H1 (cell line): ENCODE measurements around the gene LRRC8D. TPM values are rescaled to one million over a fixed set of nuclear protein-coding genes. Genes with fewer than 3 reads are reported as not detected.

Experiments
- CTCF ChIA-PET: fragments of 300-600 bp; sonication (Branson Sonifier 250); formaldehyde crosslinking; loops from one replicate; lab custom pipeline; 2021; ENCODE audit not compliant: partially characterized antibody; lab: Charles Lee
- POLR2A ChIA-PET: fragments of 300-600 bp; sonication (Branson Sonifier 250); formaldehyde crosslinking; loops from one replicate; lab custom pipeline; 2021; ENCODE audit warnings: inconsistent platforms; ENCODE audit not compliant: partially characterized antibody; lab: Charles Lee
- DNase-seq, 2 experiments: peaks; one replicate each; pipeline versions ENCODE4 v3.0.0 to v3.0.0-alpha.2; 2010 to 2022; ENCODE audit warnings: low spot score in 2 of 2, low read depth in 1 of 2, mixed read lengths in 1 of 2
- FAIRE-seq: peaks from 2 replicates; lab custom pipeline; 2011; peaks lifted over from hg19 to GRCh38; lab: Jason Lieb, UNC
- H2AFZ ChIP-seq: 2 replicates; pipeline ENCODE4 v1.8.1; 2012; ENCODE audit warnings: low read length, inconsistent platforms
- H2AK5ac ChIP-seq: 2 replicates; pipeline ENCODE4 v1.6.1; 2013; ENCODE audit warnings: low read depth, low read length
- H2BK120ac ChIP-seq: replicated peaks from 2 replicates; pipeline ENCODE3; 2013; ENCODE audit warnings: low read depth, low read length, inconsistent platforms
- H2BK12ac ChIP-seq: 2 replicates; pipeline ENCODE4 v1.6.1; 2013; ENCODE audit warnings: low read depth, low read length
- H2BK15ac ChIP-seq: 2 replicates; pipeline ENCODE4 v1.6.1; 2013; ENCODE audit warnings: low read length
- H2BK20ac ChIP-seq: 2 replicates; pipeline ENCODE4 v1.6.1; 2013; ENCODE audit warnings: low read length
- H2BK5ac ChIP-seq: 2 replicates; pipeline ENCODE4 v1.6.1; 2013; ENCODE audit warnings: low read depth, low read length
- H3K14ac ChIP-seq: 2 replicates; pipeline ENCODE4 v1.6.1; 2013; ENCODE audit warnings: inconsistent platforms; ENCODE audit not compliant: insufficient read length
- H3K18ac ChIP-seq: 2 replicates; pipeline ENCODE4 v1.6.1; 2013; ENCODE audit warnings: low read length; ENCODE audit errors: extremely low read depth
- H3K23ac ChIP-seq: 2 replicates; pipeline ENCODE4 v1.6.1; 2013; ENCODE audit warnings: inconsistent platforms; ENCODE audit not compliant: insufficient read length
- H3K23me2 ChIP-seq: 2 replicates; pipeline ENCODE4 v1.6.1; 2013; ENCODE audit warnings: low read depth, low read length
- H3K27ac ChIP-seq: 2 replicates; pipeline ENCODE4 v1.6.1; 2011; ENCODE audit warnings: low read depth, low read length, inconsistent platforms
- H3K27me3 ChIP-seq, 4 experiments: replicated peaks in 1 of 4; 1 replicate in 1 of 4; 2 replicates in 3 of 4; pipeline versions ENCODE4 v1.6.1 to v1.8.1; 2011 to 2013; ENCODE audit warnings: low read length in 3 of 4, mild to moderate bottlenecking in 3 of 4, inconsistent platforms in 2 of 4, mixed read lengths in 2 of 4, moderate library complexity in 1 of 4; ENCODE audit not compliant: control insufficient read depth in 3 of 4, insufficient read depth in 3 of 4; ENCODE audit errors: extremely low read depth in 1 of 4
- H3K36me3 ChIP-seq, 4 experiments: 2 replicates each; pipeline versions ENCODE4 v1.6.1 to v1.8.1; 2011 to 2013; ENCODE audit warnings: mild to moderate bottlenecking in 4 of 4, low read length in 3 of 4, moderate library complexity in 2 of 4, control low read depth in 1 of 4, inconsistent platforms in 1 of 4; ENCODE audit not compliant: insufficient read depth in 4 of 4, control insufficient read depth in 2 of 4
- H3K4ac ChIP-seq: replicated peaks from 2 replicates; pipeline ENCODE3; 2013; ENCODE audit warnings: low read length, low read depth, mixed read lengths, inconsistent platforms; ENCODE audit not compliant: insufficient read length
- H3K4me1 ChIP-seq, 4 experiments: replicated peaks in 1 of 4; 1 replicate in 1 of 4; 2 replicates in 3 of 4; pipeline versions ENCODE4 v1.6.1 to v1.8.1; 2011 to 2013; ENCODE audit warnings: low read length in 3 of 4, inconsistent platforms in 2 of 4, mixed read lengths in 1 of 4; ENCODE audit not compliant: insufficient read depth in 4 of 4, control insufficient read depth in 3 of 4
- H3K4me2 ChIP-seq, 2 experiments: 2 replicates each; pipeline versions ENCODE4 v1.6.1 to v1.8.1; 2011 to 2013; ENCODE audit warnings: low read depth in 2 of 2, low read length in 2 of 2, control low read depth in 1 of 2, inconsistent platforms in 1 of 2, mild to moderate bottlenecking in 1 of 2; ENCODE audit not compliant: insufficient read depth in 1 of 2
- H3K4me3 ChIP-seq, 4 experiments: fragments of 200-600, 300-600 bp in 1 of 4; sonication (generic), shearing (Covaris generic), sonication (Bioruptor Twin) in 1 of 4; 2 replicates each; pipeline versions ENCODE4 v1.5.1 to v1.8.1; 2011 to 2016; ENCODE audit warnings: low read length in 4 of 4, low read depth in 3 of 4, control low read depth in 2 of 4, inconsistent platforms in 2 of 4, mild to moderate bottlenecking in 2 of 4, mixed read lengths in 1 of 4, moderate library complexity in 1 of 4; ENCODE audit not compliant: insufficient read depth in 2 of 4; ENCODE audit errors: extremely low read depth in 1 of 4
- H3K56ac ChIP-seq: replicated peaks from 2 replicates; pipeline ENCODE3; 2013; ENCODE audit warnings: low read depth, mild to moderate bottlenecking, mixed read lengths, low read length, inconsistent platforms; ENCODE audit not compliant: insufficient read length
- H3K79me1 ChIP-seq: 2 replicates; pipeline ENCODE4 v1.6.1; 2013; ENCODE audit warnings: low read depth, low read length, control low read depth
- H3K79me2 ChIP-seq, 2 experiments: 2 replicates each; pipeline versions ENCODE4 v1.6.1 to v1.8.1; 2012 to 2013; ENCODE audit warnings: low read length in 2 of 2, mild to moderate bottlenecking in 2 of 2, inconsistent platforms in 1 of 2; ENCODE audit not compliant: insufficient read depth in 2 of 2, control insufficient read depth in 1 of 2
- H3K9ac ChIP-seq, 4 experiments: replicated peaks in 1 of 4; 1 replicate in 1 of 4; 2 replicates in 3 of 4; pipeline versions ENCODE4 v1.6.1 to v1.8.1; 2011 to 2013; ENCODE audit warnings: low read depth in 3 of 4, low read length in 3 of 4, control low read depth in 2 of 4, mild to moderate bottlenecking in 2 of 4, moderate library complexity in 2 of 4, inconsistent platforms in 1 of 4; ENCODE audit errors: extremely low read depth in 1 of 4
- H3K9me3 ChIP-seq, 2 experiments: 2 replicates each; pipeline versions ENCODE4 v1.6.1 to v1.8.1; 2012 to 2013; ENCODE audit warnings: mild to moderate bottlenecking in 2 of 2, moderate library complexity in 2 of 2, control low read depth in 1 of 2, inconsistent platforms in 1 of 2, low read depth in 1 of 2, low read length in 1 of 2, mixed read lengths in 1 of 2; ENCODE audit not compliant: insufficient read depth in 2 of 2
- H4K20me1 ChIP-seq, 2 experiments: replicated peaks in 1 of 2; 2 replicates each; pipeline versions ENCODE3 to v1.8.1; 2011 to 2013; ENCODE audit warnings: inconsistent platforms in 2 of 2, low read length in 2 of 2, mild to moderate bottlenecking in 1 of 2; ENCODE audit not compliant: insufficient read depth in 2 of 2, control insufficient read depth in 1 of 2
- H4K5ac ChIP-seq: 2 replicates; pipeline ENCODE4 v1.6.1; 2013; ENCODE audit warnings: low read length, low read depth, mixed read lengths, inconsistent platforms; ENCODE audit not compliant: insufficient read length
- H4K8ac ChIP-seq: 2 replicates; pipeline ENCODE4 v1.8.0; 2013; ENCODE audit warnings: mild to moderate bottlenecking, moderate library complexity, low read length, inconsistent platforms; ENCODE audit not compliant: insufficient read depth; ENCODE audit errors: extremely low read depth
- H4K91ac ChIP-seq: replicated peaks from 2 replicates; pipeline ENCODE3; 2013; ENCODE audit warnings: low read length, mixed read lengths, inconsistent platforms; ENCODE audit not compliant: insufficient read length
- ASH2L ChIP-seq: fragments of 200-600, 300-600 bp; sonication (generic); IDR thresholded peaks from one replicate; pipeline ENCODE4 v1.7.1; 2017; ENCODE audit warnings: low read length
- BCL11A ChIP-seq, 2 experiments: IDR thresholded peaks; one replicate each; pipeline ENCODE4 v1.6.1; 2011; ENCODE audit warnings: low read depth in 2 of 2, low read length in 2 of 2, mild to moderate bottlenecking in 2 of 2
- CBX5 ChIP-seq: fragments of 300-800, 300-1000 bp; sonication (generic); IDR thresholded peaks from 2 replicates; pipeline ENCODE4 v1.7.1; 2016; ENCODE audit warnings: antibody characterized with exemption, low read length, low read depth
- CBX8 ChIP-seq: fragments of 300-800, 300-1000 bp; sonication (generic); IDR thresholded peaks from 2 replicates; pipeline ENCODE4 v1.7.1; 2016; ENCODE audit warnings: low read depth, low read length, borderline replicate concordance
- CREB1 ChIP-seq: IDR thresholded peaks from 2 replicates; pipeline ENCODE4 v1.6.1; 2012; ENCODE audit warnings: inconsistent platforms
- EP300 ChIP-seq, 2 experiments: IDR thresholded peaks; 1 replicate in 1 of 2; 2 replicates in 1 of 2; pipeline ENCODE4 v1.6.1; 2011 to 2012; ENCODE audit warnings: low read depth in 2 of 2, low read length in 2 of 2, mild to moderate bottlenecking in 2 of 2, borderline replicate concordance in 1 of 2, inconsistent platforms in 1 of 2, moderate library complexity in 1 of 2
- HDAC6 ChIP-seq: IDR thresholded peaks from one replicate; pipeline ENCODE4 v1.7.1; 2012; ENCODE audit warnings: low read depth, mild to moderate bottlenecking, inconsistent platforms, low read length, moderate library complexity
- JUN ChIP-seq: IDR thresholded peaks from 2 replicates; pipeline ENCODE4 v1.6.1; 2011; ENCODE audit warnings: low read depth, mild to moderate bottlenecking, improper control_type of control experiment, low read length
- RNF2 ChIP-seq: fragments of 200-900, 300-1000 bp; sonication (generic); IDR thresholded peaks from 2 replicates; pipeline ENCODE4 v1.7.1; 2016; ENCODE audit warnings: borderline replicate concordance, low read depth, mild to moderate bottlenecking, antibody characterized with exemption, low read length; ENCODE audit not compliant: poor library complexity, severe bottlenecking; ENCODE audit errors: missing control alignments
- RXRA ChIP-seq: IDR thresholded peaks from 2 replicates; pipeline ENCODE4 v1.6.1; 2011; ENCODE audit warnings: low read depth, mild to moderate bottlenecking, low read length, moderate library complexity; ENCODE audit not compliant: insufficient read depth
- WGBS, 2 experiments: shearing (Covaris generic) in 1 of 2; methylation state at CpG; one replicate each; pipeline versions ENCODE4 v1.1.6 to v1.1.7; 2013 to 2015; ENCODE audit warnings: low lambda C conversion rate in 2 of 2, mixed read lengths in 2 of 2, inconsistent platforms in 1 of 2, low coverage in 1 of 2, missing lambda C conversion rate in 1 of 2; ENCODE audit not compliant: insufficient replicate concordance in 2 of 2, insufficient coverage in 1 of 2, insufficient read length in 1 of 2; ENCODE audit errors: extremely low coverage in 1 of 2, missing lambda C conversion rate in 1 of 2; 5-methylcytosine and 5-hydroxymethylcytosine counted together
- polyA plus RNA-seq, 7 experiments: library from polyadenylated mRNA; depleted of rRNA in 3 of 7; stranded (reverse) in 5 of 7; unstranded in 2 of 7; fragments of >200 nt in 5 of 7; fragments of 200-250 nt in 2 of 7; gene quantifications; 1 replicate in 5 of 7; 2 replicates in 1 of 7; 4 replicates in 1 of 7; pipeline versions ENCODE4 v1.2.1 to v1.2.3, GENCODE V29; 2011 to 2013; ENCODE audit warnings: missing spikeins in 2 of 7, mixed read lengths in 2 of 7
- total RNA-seq: library from RNA; stranded (reverse); fragmentation: NEBNext Ultra II Directional; extraction: Animal tissue kit (Norgen Biotek cat#: 25700); gene quantifications from 2 replicates; pipeline ENCODE4 v1.2.1, GENCODE V29; 2021
- TF ChIP-seq, protein P1 (sequence below): IDR thresholded peaks from 2 replicates; pipeline ENCODE4 v1.6.1; 2012; ENCODE audit warnings: low read length, inconsistent platforms

LRRC8D gene
- total and polyA plus RNA-seq, 2 of the 8 experiments (the other 6 are each of a cell fraction or from before 2014, with no cell fraction given), result 42.0 to 58.5 TPM

DNA sequence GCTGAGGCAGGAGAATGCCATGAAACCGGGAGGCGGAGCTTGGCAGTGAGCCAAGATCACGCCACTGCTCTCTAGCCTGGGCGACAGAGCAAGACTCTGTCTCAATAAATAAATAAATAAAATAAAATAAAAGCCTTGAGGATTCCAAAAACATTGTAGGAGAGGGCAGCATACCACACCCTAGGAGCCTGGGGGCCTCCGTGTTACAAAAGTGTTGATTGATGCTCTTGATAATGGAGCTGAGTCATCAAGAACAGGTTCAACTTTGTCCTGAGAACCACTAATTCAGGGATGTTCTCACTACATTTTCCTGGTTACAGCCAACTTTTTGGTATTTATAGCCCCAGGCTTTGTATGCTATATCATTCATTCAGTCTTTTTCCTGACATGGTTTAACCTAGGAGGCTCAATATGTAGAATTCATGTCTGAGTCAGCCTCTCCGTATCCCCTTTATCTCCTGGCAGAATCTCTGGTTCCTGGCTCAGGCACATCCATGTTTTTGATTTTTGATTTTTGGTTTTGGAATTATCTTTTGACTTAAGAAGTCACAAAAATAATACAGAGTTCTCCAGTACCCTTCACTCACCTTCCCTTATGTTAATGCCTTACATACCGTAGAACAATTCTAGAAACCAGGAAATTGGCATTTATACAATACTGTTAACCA, 69.4 kb downstream of the LRRC8D start:
- no peaks in the 10 kb centered on the region for H3K27me3 ChIP-seq
- H3K9ac ChIP-seq, result no peak overlapping the region
- no peaks in the 10 kb centered on the region for H4K20me1 ChIP-seq
- no peak overlapping the region for H3K27ac ChIP-seq
- H2AFZ ChIP-seq, result no peak overlapping the region
- ChIA-PET POLR2A (interaction anchor here (1.1 to 2.5 kb wide), 2 partner anchors 54 to 68 kb away, joined by 3 to 7 read pairs; partner anchors contain the start of gene LRRC8D), CTCF (interaction anchor here (0.7 to 2.2 kb wide), 3 partner anchors 10 to 170 kb away, joined by 3 to 7 read pairs (median 6); no protein-coding TSS in a partner anchor)
- no peaks in the 10 kb centered on the region for H3K36me3 ChIP-seq
- no peak overlapping the region for H3K4me3 ChIP-seq
- no peak for DNase-seq
- H3K4me2 ChIP-seq, result no peak overlapping the region
- H3K79me1 ChIP-seq, result no peaks in the 10 kb centered on the region
- no peaks in the 10 kb centered on the region; a peak in 1 of 7 replicates for H3K4me1 ChIP-seq
- WGBS, 2 experiments, result 94% methylated on average over 7 of the region's 7 CpGs; no CpG with 5 or more reads in 1 of the 2 experiments
- no peak overlapping the region for H2BK5ac ChIP-seq
- peaks cover 0 to 40% of the 10 kb centered on the region in 2 experiments; a peak in 2 of 4 replicates for H3K79me2 ChIP-seq
- FAIRE-seq, result no peak
- H2AK5ac ChIP-seq, result no peak overlapping the region
- H3K56ac ChIP-seq, result no peak overlapping the region
- no peak overlapping the region for H4K5ac ChIP-seq
- no peak overlapping the region for H2BK120ac ChIP-seq
- no peak overlapping the region for H3K18ac ChIP-seq
- no peak overlapping the region for H4K8ac ChIP-seq
- no peak overlapping the region for H3K4ac ChIP-seq
- H3K23me2 ChIP-seq, result no peaks in the 10 kb centered on the region
- no peak overlapping the region for H3K23ac ChIP-seq
- no peak overlapping the region for H2BK20ac ChIP-seq
- no peak overlapping the region for H3K14ac ChIP-seq
- H2BK12ac ChIP-seq, result no peak overlapping the region
- no peaks in the 10 kb centered on the region for H3K9me3 ChIP-seq
- H2BK15ac ChIP-seq, result no peak overlapping the region
- no peak overlapping the region for H4K91ac ChIP-seq
- TF ChIP-seq, protein P1, sequence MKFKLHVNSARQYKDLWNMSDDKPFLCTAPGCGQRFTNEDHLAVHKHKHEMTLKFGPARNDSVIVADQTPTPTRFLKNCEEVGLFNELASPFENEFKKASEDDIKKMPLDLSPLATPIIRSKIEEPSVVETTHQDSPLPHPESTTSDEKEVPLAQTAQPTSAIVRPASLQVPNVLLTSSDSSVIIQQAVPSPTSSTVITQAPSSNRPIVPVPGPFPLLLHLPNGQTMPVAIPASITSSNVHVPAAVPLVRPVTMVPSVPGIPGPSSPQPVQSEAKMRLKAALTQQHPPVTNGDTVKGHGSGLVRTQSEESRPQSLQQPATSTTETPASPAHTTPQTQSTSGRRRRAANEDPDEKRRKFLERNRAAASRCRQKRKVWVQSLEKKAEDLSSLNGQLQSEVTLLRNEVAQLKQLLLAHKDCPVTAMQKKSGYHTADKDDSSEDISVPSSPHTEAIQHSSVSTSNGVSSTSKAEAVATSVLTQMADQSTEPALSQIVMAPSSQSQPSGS, result no peak
- TF ChIP-seq HDAC6 (no peak), CREB1 (no peak), JUN (no peak), RNF2 (no peak), BCL11A (IDR thresholded peaks at IDR 0.05; ENCODE audit: low read depth in 2 of 2, low read length in 2 of 2) (no peak), CBX5 (no peak), RXRA (no peak), ASH2L (no peak), EP300 (IDR thresholded peaks at IDR 0.05; ENCODE audit: borderline replicate concordance in 1 of 2, low read depth in 2 of 2, low read length in 2 of 2) (no peak), CBX8 (no peak)
